HL-60 (cell line): ENCODE results near the gene BMP7.

ENCODE experiments used
- DNase-seq, 2 experiments: peaks; one replicate each; pipeline ENCODE4 v3.0.0-alpha.2; 2010 to 2020; ENCODE audit warnings: low read depth in 1 of 2, low spot score in 1 of 2
- H3K27ac ChIP-seq: fragments of 250-450 bp; sonication (Bioruptor Pico); replicated peaks from 2 replicates; pipeline ENCODE4 v1.5.1; 2020; ENCODE audit warnings: mild to moderate bottlenecking, moderate library complexity
- H3K27me3 ChIP-seq: fragments of 250-450 bp; sonication (Bioruptor Pico); 2 replicates; pipeline ENCODE4 v1.5.1; 2021; ENCODE audit warnings: mild to moderate bottlenecking, moderate library complexity; ENCODE audit not compliant: insufficient read depth, poor library complexity, severe bottlenecking
- H3K4me3 ChIP-seq: replicated peaks from 2 replicates; pipeline ENCODE4 v1.5.1; 2011; ENCODE audit warnings: mild to moderate bottlenecking, control low read depth, low read length; ENCODE audit not compliant: insufficient read depth
- CTCF ChIP-seq: IDR thresholded peaks from one replicate; pipeline ENCODE4 v1.5.1; 2011; ENCODE audit warnings: low read length, control low read depth, inconsistent platforms; ENCODE audit not compliant: insufficient read depth
- GABPA ChIP-seq: IDR thresholded peaks from 2 replicates; pipeline ENCODE4 v1.6.1; 2012; ENCODE audit warnings: low read depth
- POLR2AphosphoS5 ChIP-seq: IDR thresholded peaks from 2 replicates; pipeline ENCODE4 v1.6.1; 2012; ENCODE audit warnings: low read depth
- SPI1 ChIP-seq: IDR thresholded peaks from 2 replicates; pipeline ENCODE4 v1.6.1; 2012; ENCODE audit warnings: low read depth, mild to moderate bottlenecking, borderline replicate concordance
- TF ChIP-seq, protein P1 (sequence below): IDR thresholded peaks from 2 replicates; pipeline ENCODE4 v1.6.1; 2012; ENCODE audit warnings: low read depth; ENCODE audit not compliant: insufficient replicate concordance

BMP7 gene

GRCh38 chr20:57130160-57130772, 136.2 kb downstream of the BMP7 start:
- Histone ChIP-seq H3K4me3 (no peak overlapping the region), H3K27me3 (no peaks in the 10 kb centered on the region), H3K27ac (no peak overlapping the region)
- TF ChIP-seq GABPA (no peak), CTCF (no peak), SPI1 (no peak), POLR2AphosphoS5 (no peak)
- TF ChIP-seq, protein P1, sequence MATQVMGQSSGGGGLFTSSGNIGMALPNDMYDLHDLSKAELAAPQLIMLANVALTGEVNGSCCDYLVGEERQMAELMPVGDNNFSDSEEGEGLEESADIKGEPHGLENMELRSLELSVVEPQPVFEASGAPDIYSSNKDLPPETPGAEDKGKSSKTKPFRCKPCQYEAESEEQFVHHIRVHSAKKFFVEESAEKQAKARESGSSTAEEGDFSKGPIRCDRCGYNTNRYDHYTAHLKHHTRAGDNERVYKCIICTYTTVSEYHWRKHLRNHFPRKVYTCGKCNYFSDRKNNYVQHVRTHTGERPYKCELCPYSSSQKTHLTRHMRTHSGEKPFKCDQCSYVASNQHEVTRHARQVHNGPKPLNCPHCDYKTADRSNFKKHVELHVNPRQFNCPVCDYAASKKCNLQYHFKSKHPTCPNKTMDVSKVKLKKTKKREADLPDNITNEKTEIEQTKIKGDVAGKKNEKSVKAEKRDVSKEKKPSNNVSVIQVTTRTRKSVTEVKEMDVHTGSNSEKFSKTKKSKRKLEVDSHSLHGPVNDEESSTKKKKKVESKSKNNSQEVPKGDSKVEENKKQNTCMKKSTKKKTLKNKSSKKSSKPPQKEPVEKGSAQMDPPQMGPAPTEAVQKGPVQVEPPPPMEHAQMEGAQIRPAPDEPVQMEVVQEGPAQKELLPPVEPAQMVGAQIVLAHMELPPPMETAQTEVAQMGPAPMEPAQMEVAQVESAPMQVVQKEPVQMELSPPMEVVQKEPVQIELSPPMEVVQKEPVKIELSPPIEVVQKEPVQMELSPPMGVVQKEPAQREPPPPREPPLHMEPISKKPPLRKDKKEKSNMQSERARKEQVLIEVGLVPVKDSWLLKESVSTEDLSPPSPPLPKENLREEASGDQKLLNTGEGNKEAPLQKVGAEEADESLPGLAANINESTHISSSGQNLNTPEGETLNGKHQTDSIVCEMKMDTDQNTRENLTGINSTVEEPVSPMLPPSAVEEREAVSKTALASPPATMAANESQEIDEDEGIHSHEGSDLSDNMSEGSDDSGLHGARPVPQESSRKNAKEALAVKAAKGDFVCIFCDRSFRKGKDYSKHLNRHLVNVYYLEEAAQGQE = no peak
- DNase-seq = peak in 1 of 2 experiments; percentile 49

- Histone ChIP-seq H3K27ac (no peak overlapping the region), H3K27me3 (no peaks in the 10 kb centered on the region), H3K4me3 (no peak overlapping the region)
- no peak for DNase-seq
- TF ChIP-seq POLR2AphosphoS5 (no peak), CTCF (no peak), GABPA (no peak), SPI1 (no peak)
- TF ChIP-seq, protein P1 = no peak
Measured at GRCh38 chr20:57129303-57129702, 137.1 kb downstream of the BMP7 start.

- TF ChIP-seq CTCF (no peak), GABPA (no peak), SPI1 (no peak), POLR2AphosphoS5 (no peak)
- TF ChIP-seq, protein P1 = no peak
- Histone ChIP-seq H3K4me3 (no peak overlapping the region), H3K27me3 (no peaks in the 10 kb centered on the region), H3K27ac (no peak overlapping the region)
- no peak for DNase-seq
Measured at GRCh38 chr20:57128044-57128757, 138.2 kb downstream of the BMP7 start.
